WERI-Rb-1 (cell line): ENCODE data around the gene CHSY3.

ENCODE experiments used
- DNase-seq: peaks from one replicate; pipeline ENCODE4 v3.0.0-alpha.2; 2020
- H3K27ac ChIP-seq: fragments of 250-450 bp; sonication (Bioruptor Pico); 2 replicates; pipeline ENCODE4 v1.5.1; 2020; ENCODE audit warnings: mild to moderate bottlenecking, moderate library complexity
- H3K27me3 ChIP-seq: fragments of 250-450 bp; sonication (Bioruptor Pico); 2 replicates; pipeline ENCODE4 v1.5.1; 2021; ENCODE audit warnings: mild to moderate bottlenecking, low read depth, moderate library complexity; ENCODE audit not compliant: insufficient read depth, severe bottlenecking
- H3K36me3 ChIP-seq: fragments of 250-450 bp; sonication (Bioruptor Pico); 2 replicates; pipeline ENCODE4 v1.5.1; 2020; ENCODE audit warnings: mild to moderate bottlenecking, moderate library complexity
- H3K4me3 ChIP-seq: 2 replicates; pipeline ENCODE4 v1.5.1; 2011; ENCODE audit warnings: low read depth, mild to moderate bottlenecking, control low read depth, low read length
- H3K9me3 ChIP-seq: fragments of 250-450 bp; sonication (Bioruptor Pico); 2 replicates; pipeline ENCODE4 v1.5.1; 2021; ENCODE audit warnings: mild to moderate bottlenecking, moderate library complexity; ENCODE audit not compliant: severe bottlenecking
- TF ChIP-seq, protein P1 (sequence below): IDR thresholded peaks from 2 replicates; pipeline ENCODE4 v1.5.1; 2011; ENCODE audit warnings: low read depth, mild to moderate bottlenecking, control low read depth, inconsistent platforms, low read length

Gene CHSY3

DNA sequence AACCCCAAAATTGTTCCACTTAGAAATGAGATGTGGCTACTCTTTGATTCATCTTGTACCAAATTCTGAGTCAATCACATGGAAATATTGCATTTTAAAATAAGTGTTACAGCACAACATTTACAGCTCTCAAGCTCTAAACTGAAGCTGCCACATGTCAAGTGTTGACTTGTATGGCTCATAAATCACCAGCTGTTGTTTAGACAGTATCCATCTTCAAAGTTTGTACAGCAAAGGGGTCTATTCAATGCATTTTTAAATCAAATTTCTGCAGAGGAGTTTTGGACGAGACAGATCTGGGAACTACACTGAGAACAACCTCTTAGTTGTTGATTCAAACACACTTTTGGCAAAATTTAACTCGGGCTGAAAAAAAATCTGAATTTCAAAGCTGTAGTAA lies 31.4 kb downstream of the CHSY3 start:
- DNase-seq = no peak
- no peaks in the 10 kb centered on the region for H3K36me3 ChIP-seq
- H3K27me3 ChIP-seq = no peaks in the 10 kb centered on the region
- no peaks in the 10 kb centered on the region for H3K9me3 ChIP-seq
- H3K27ac ChIP-seq = no peak overlapping the region
- no peak overlapping the region for H3K4me3 ChIP-seq
- TF ChIP-seq, protein P1, sequence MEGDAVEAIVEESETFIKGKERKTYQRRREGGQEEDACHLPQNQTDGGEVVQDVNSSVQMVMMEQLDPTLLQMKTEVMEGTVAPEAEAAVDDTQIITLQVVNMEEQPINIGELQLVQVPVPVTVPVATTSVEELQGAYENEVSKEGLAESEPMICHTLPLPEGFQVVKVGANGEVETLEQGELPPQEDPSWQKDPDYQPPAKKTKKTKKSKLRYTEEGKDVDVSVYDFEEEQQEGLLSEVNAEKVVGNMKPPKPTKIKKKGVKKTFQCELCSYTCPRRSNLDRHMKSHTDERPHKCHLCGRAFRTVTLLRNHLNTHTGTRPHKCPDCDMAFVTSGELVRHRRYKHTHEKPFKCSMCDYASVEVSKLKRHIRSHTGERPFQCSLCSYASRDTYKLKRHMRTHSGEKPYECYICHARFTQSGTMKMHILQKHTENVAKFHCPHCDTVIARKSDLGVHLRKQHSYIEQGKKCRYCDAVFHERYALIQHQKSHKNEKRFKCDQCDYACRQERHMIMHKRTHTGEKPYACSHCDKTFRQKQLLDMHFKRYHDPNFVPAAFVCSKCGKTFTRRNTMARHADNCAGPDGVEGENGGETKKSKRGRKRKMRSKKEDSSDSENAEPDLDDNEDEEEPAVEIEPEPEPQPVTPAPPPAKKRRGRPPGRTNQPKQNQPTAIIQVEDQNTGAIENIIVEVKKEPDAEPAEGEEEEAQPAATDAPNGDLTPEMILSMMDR = no peak

DNA sequence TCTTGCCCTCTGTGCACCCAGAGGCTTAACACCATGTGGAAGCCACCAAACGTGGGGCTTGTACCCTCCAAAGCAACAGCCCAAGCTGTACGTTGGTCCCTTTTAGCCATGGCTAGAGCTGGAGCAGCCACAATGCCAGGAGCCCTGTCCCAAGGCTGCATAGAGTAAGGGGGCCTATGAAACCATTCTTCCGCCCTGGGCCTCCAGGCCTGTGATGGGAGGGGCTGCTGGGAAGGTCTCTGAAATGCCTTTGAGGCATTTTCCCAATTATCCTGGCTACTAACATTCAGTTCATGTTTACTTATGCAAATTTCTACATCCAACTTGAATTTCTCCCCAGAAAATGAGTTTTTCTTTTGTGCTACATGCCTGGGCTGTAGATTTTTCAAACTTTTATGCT lies 33.8 kb downstream of the CHSY3 start:
- H3K27me3 ChIP-seq = no peaks in the 10 kb centered on the region
- no peaks in the 10 kb centered on the region for H3K36me3 ChIP-seq
- DNase-seq = no peak
- TF ChIP-seq, protein P1 = no peak
- no peaks in the 10 kb centered on the region for H3K9me3 ChIP-seq
- no peak overlapping the region for H3K27ac ChIP-seq
- no peak overlapping the region for H3K4me3 ChIP-seq

DNA sequence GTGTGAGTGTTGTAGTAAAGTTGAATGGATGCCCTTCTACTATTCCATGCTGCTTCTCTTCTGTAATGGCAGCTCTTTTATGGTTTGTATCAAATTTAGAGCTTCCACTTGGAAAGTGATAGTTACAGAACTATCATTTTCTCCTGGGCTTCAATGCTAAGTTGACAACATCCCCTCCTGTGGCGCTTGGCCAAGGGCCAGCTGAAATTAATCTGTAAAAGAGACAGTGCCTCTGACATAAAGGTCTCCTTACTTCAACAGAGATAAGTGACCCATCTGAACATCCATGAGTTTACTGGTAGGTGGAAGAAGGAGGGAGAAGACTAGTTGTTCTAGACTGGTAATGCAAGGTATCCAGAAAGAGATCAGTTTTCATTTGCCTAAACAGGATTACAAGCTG lies 39.7 kb downstream of the CHSY3 start:
- Histone ChIP-seq H3K9me3 (no peaks in the 10 kb centered on the region), H3K36me3 (no peaks in the 10 kb centered on the region), H3K27ac (no peak overlapping the region), H3K4me3 (no peak overlapping the region), H3K27me3 (no peaks in the 10 kb centered on the region)
- DNase-seq = no peak
- TF ChIP-seq, protein P1 = no peak

DNA sequence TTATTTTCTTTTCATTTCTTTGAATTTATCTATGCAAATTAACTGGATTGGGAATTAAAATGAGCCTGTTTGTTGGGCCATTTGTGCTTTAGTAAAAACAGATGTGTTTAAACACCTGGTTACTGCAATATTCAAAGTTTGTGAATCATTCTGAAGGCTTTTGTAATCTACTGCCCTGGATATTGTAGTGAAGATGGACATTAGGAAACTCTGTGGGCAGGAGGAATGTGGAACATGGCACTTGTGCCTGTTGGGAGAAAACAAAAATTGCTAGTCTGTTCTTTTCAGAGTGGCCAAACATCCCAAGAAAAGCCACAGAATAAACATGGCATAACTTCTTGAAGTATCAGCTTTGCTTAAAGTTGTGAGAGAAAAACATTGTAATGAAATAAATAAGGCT lies 40.8 kb downstream of the CHSY3 start:
- Histone ChIP-seq H3K27ac (no peak overlapping the region), H3K36me3 (no peaks in the 10 kb centered on the region), H3K27me3 (no peaks in the 10 kb centered on the region), H3K4me3 (no peak overlapping the region), H3K9me3 (no peaks in the 10 kb centered on the region)
- TF ChIP-seq, protein P1 = no peak
- no peak for DNase-seq

DNA sequence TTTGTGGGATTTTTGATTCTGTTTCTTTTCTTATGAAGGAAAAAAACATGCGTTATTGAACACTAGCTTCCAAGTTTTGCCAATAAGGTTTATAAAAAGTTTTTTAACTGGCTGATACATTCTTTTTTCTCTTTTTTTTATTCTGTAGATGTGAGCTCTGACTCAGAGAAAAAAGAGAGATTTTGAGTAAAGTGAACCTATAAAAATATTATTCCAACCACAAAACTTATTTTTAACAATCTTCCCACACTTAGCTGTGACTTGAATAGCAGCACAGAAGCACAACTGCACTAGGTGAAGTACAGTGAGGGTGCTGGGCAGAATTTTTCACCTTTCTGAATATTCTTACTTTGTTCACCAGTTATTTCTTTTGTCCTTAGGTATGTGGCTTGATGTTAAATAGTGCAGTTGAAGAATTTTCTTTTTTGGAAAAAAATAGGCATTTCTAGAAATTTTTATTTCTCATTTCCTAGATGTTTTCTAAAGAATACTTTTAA lies 41.6 kb downstream of the CHSY3 start:
- Histone ChIP-seq H3K36me3 (no peaks in the 10 kb centered on the region), H3K27ac (no peak overlapping the region), H3K4me3 (no peak overlapping the region), H3K27me3 (no peaks in the 10 kb centered on the region), H3K9me3 (no peaks in the 10 kb centered on the region)
- TF ChIP-seq, protein P1 = no peak
- no peak for DNase-seq

DNA sequence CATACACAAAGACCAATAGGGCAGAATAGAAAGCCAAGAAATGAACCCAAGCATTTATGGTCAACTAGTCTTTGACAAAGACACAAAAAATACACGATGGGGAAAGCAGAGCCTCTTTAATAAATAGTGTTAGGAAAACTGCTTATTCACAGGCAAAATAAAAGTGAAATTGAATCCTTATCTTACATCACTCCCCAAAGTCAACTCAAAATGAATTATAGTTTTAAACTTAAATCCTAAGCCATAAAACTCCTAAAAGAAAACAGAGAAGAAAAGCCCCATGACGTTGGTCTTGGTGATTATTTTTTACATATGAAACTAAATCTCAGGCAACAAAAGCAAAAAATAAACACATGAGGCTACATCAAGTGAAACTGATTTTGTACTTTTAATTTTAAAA lies 46.8 kb downstream of the CHSY3 start:
- H3K27me3 ChIP-seq = no peaks in the 10 kb centered on the region
- no peak overlapping the region for H3K4me3 ChIP-seq
- H3K27ac ChIP-seq = no peak overlapping the region
- TF ChIP-seq, protein P1 = no peak
- no peak for DNase-seq
- no peaks in the 10 kb centered on the region for H3K36me3 ChIP-seq
- peaks cover 1% of the 10 kb centered on the region for H3K9me3 ChIP-seq
